GM23338 (cell line): ENCODE data around the gene TMPRSS5. TPM values are rescaled to one million over a fixed set of nuclear protein-coding genes. Genes with fewer than 3 reads are reported as not detected.

Source experiments
- ATAC-seq: fragments of 200-7000 bp; cut with Tn5 transposase; 3 replicates; pipeline ENCODE4 v1.9.1; 2020
- DNase-seq: peaks from one replicate; pipeline ENCODE4 v3.0.0-alpha.2; 2015; ENCODE audit warnings: low spot score
- H2AFZ ChIP-seq: fragments of 200-600 bp; sonication (generic); 2 replicates; pipeline ENCODE4 v1.8.0; 2016; ENCODE audit warnings: antibody characterized with exemption, mild to moderate bottlenecking, moderate library complexity
- H3F3A ChIP-seq: fragments of 200-600 bp; sonication (generic); replicated peaks from 2 replicates; pipeline ENCODE4 v1.8.0; 2017; ENCODE audit warnings: antibody characterized with exemption, mixed run types, low read depth
- H3K27ac ChIP-seq: fragments of 200-600 bp; sonication (generic); 2 replicates; pipeline ENCODE4 v1.6.1; 2016; ENCODE audit warnings: low read depth
- H3K27me3 ChIP-seq: fragments of 200-600 bp; sonication (generic); 2 replicates; pipeline ENCODE4 v1.8.0; 2016; ENCODE audit warnings: mild to moderate bottlenecking, mixed run types, moderate library complexity; ENCODE audit not compliant: insufficient read depth
- H3K36me3 ChIP-seq: fragments of 200-600 bp; sonication (generic); 2 replicates; pipeline ENCODE4 v1.8.0; 2016; ENCODE audit warnings: mild to moderate bottlenecking; ENCODE audit not compliant: insufficient read depth
- H3K4me1 ChIP-seq: fragments of 200-600 bp; sonication (generic); 2 replicates; pipeline ENCODE4 v1.8.0; 2016; ENCODE audit warnings: mild to moderate bottlenecking, moderate library complexity; ENCODE audit not compliant: insufficient read depth
- H3K4me2 ChIP-seq: fragments of 200-600 bp; sonication (generic); 2 replicates; pipeline ENCODE4 v1.7.1; 2017; ENCODE audit warnings: mixed run types
- H3K4me3 ChIP-seq: fragments of 200-600 bp; sonication (generic); 2 replicates; pipeline ENCODE4 v1.6.1; 2016; ENCODE audit warnings: mixed run types
- H3K79me2 ChIP-seq: fragments of 200-600 bp; sonication (generic); replicated peaks from 2 replicates; pipeline ENCODE4 v1.8.0; 2017; ENCODE audit warnings: mild to moderate bottlenecking; ENCODE audit not compliant: insufficient read depth
- H3K9me2 ChIP-seq: fragments of 200-600 bp; sonication (generic); 2 replicates; pipeline ENCODE4 v1.8.0; 2017; ENCODE audit not compliant: insufficient read depth
- H4K20me1 ChIP-seq: fragments of 200-600 bp; sonication (generic); replicated peaks from 2 replicates; pipeline ENCODE4 v1.8.0; 2017; ENCODE audit warnings: mild to moderate bottlenecking; ENCODE audit not compliant: insufficient read depth
- H3K27ac Mint-ChIP-seq: 2 replicates; pipeline ENCODE4 v1.8.0; 2020; ENCODE audit warnings: inconsistent platforms, mild to moderate bottlenecking, moderate library complexity, mixed read lengths
- H3K27me3 Mint-ChIP-seq: 3 replicates; pipeline ENCODE4 v1.8.0; 2022; ENCODE audit warnings: low read depth, mild to moderate bottlenecking, moderate library complexity, mixed read lengths, inconsistent platforms; ENCODE audit not compliant: insufficient read depth, poor library complexity
- H3K36me3 Mint-ChIP-seq: 3 replicates; pipeline ENCODE4 v1.8.0; 2021; ENCODE audit warnings: low read depth, mild to moderate bottlenecking, inconsistent platforms, moderate library complexity, mixed read lengths
- H3K4me1 Mint-ChIP-seq: 3 replicates; pipeline ENCODE4 v1.8.0; 2020; ENCODE audit warnings: mild to moderate bottlenecking, inconsistent platforms, mixed read lengths
- H3K4me3 Mint-ChIP-seq: 3 replicates; pipeline ENCODE4 v1.8.0; 2021; ENCODE audit warnings: moderate library complexity, mild to moderate bottlenecking, inconsistent platforms, mixed read lengths
- H3K9me3 Mint-ChIP-seq: 3 replicates; pipeline ENCODE4 v1.8.0; 2020; ENCODE audit warnings: moderate library complexity, mild to moderate bottlenecking, inconsistent platforms, mixed read lengths
- CREB1 ChIP-seq: fragments of 250-450 bp; sonication (Bioruptor Pico); IDR thresholded peaks from 2 replicates; pipeline ENCODE4 v1.5.0; 2020; ENCODE audit warnings: low read depth, mild to moderate bottlenecking, moderate library complexity
- CTCF ChIP-seq, 2 experiments: fragments of 200-600 bp in 1 of 2; sonication (generic) in 1 of 2; conservative IDR thresholded peaks; 2 replicates each; pipeline versions ENCODE4 v1.5.1 to v1.6.1; 2016 to 2017; ENCODE audit warnings: antibody characterized with exemption in 2 of 2, low read depth in 2 of 2, mild to moderate bottlenecking in 2 of 2, moderate library complexity in 1 of 2
- ETS1 ChIP-seq: IDR thresholded peaks from 2 replicates; pipeline ENCODE4 v1.6.1; 2016; ENCODE audit warnings: antibody characterized with exemption
- EZH2 ChIP-seq: fragments of 200-600 bp; sonication (generic); IDR thresholded peaks from one replicate; pipeline ENCODE4 v1.8.0; 2017; ENCODE audit warnings: antibody characterized with exemption, mild to moderate bottlenecking, low read depth; ENCODE audit not compliant: unreplicated experiment
- EZH2phosphoT487 ChIP-seq: fragments of 200-600 bp; sonication (generic); IDR thresholded peaks from one replicate; pipeline ENCODE4 v1.8.1; 2018; ENCODE audit warnings: antibody characterized with exemption; ENCODE audit not compliant: unreplicated experiment
- JUNB ChIP-seq: IDR thresholded peaks from one replicate; pipeline ENCODE4 v1.6.1; 2016; ENCODE audit warnings: antibody characterized with exemption; ENCODE audit not compliant: unreplicated experiment
- NANOG ChIP-seq: IDR thresholded peaks from 2 replicates; pipeline ENCODE4 v1.6.1; 2016; ENCODE audit warnings: antibody characterized with exemption, borderline replicate concordance
- POLR2AphosphoS5 ChIP-seq: IDR thresholded peaks from 2 replicates; pipeline ENCODE4 v1.6.1; 2016; ENCODE audit warnings: antibody characterized with exemption, low read depth
- STAT1 ChIP-seq: IDR thresholded peaks from one replicate; pipeline ENCODE4 v1.6.1; 2016; ENCODE audit warnings: antibody characterized with exemption; ENCODE audit not compliant: unreplicated experiment
- ZNF114 ChIP-seq: fragments of 250-450 bp; sonication (Bioruptor Pico); IDR thresholded peaks from 2 replicates; pipeline ENCODE4 v1.5.0; 2020; ENCODE audit warnings: mild to moderate bottlenecking, moderate library complexity
- ZNF331 ChIP-seq: fragments of 250-450 bp; sonication (Bioruptor Pico); IDR thresholded peaks from 2 replicates; pipeline ENCODE4 v1.5.0; 2020; ENCODE audit warnings: low read depth, mild to moderate bottlenecking, moderate library complexity
- ZNF462 ChIP-seq: fragments of 250-450 bp; sonication (Bioruptor Pico); IDR thresholded peaks from 2 replicates; pipeline ENCODE4 v1.5.0; 2020; ENCODE audit warnings: mild to moderate bottlenecking, moderate library complexity
- polyA plus RNA-seq: library from polyadenylated mRNA; unstranded; fragments of >200 nt; fragmentation: Nextera tagmentation; extraction: Ambion mirVana; gene quantifications from 2 replicates; pipeline ENCODE4 v1.2.1, GENCODE V29; 2016
- total RNA-seq: library from RNA; depleted of rRNA; stranded (reverse); fragments of >200 nt; shearing (Covaris generic); gene quantifications from 2 replicates; pipeline ENCODE4 v1.2.3, GENCODE V29; 2014
- TF ChIP-seq, protein P1 (sequence below): IDR thresholded peaks from one replicate; pipeline ENCODE4 v1.6.1; 2018; ENCODE audit warnings: antibody characterized with exemption; ENCODE audit not compliant: unreplicated experiment

Gene TMPRSS5
- total and polyA plus RNA-seq, 2 experiments from 2014 or later, result not detected

DNA sequence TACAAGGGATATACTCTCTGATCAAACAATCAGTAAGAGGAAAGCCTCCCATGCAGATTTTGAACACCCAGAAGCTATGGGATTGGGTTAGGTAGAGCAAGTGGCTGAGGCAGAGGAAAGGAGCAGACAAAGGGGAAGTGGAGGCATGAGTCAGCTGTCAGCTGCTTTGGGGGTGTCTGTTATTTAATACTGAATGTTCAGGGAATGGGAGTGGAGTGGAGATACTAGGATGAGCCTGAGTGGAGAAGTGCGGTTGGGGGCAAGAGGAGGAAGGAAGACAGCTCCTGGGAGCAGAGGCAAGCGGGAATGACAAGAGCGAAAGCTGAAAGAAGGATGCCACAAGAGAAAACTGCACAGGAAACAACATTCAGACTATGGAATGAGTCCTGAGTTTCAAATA, 22.7 kb upstream of the TMPRSS5 start:
- H3K4me3 ChIP-seq, result no peak overlapping the region
- TF ChIP-seq NANOG (no peak), STAT1 (no peak), ZNF462 (CRISPR knock-in tag) (no peak), POLR2AphosphoS5 (no peak), CREB1 (CRISPR knock-in tag) (no peak), ZNF331 (CRISPR knock-in tag) (no peak), ETS1 (no peak), ZNF114 (no peak), JUNB (no peak), EZH2phosphoT487 (no peak), EZH2 (no peak), CTCF (conservative IDR thresholded peaks at IDR 0.05; ENCODE audit: low read depth in 2 of 2) (no peak)
- TF ChIP-seq, protein P1, sequence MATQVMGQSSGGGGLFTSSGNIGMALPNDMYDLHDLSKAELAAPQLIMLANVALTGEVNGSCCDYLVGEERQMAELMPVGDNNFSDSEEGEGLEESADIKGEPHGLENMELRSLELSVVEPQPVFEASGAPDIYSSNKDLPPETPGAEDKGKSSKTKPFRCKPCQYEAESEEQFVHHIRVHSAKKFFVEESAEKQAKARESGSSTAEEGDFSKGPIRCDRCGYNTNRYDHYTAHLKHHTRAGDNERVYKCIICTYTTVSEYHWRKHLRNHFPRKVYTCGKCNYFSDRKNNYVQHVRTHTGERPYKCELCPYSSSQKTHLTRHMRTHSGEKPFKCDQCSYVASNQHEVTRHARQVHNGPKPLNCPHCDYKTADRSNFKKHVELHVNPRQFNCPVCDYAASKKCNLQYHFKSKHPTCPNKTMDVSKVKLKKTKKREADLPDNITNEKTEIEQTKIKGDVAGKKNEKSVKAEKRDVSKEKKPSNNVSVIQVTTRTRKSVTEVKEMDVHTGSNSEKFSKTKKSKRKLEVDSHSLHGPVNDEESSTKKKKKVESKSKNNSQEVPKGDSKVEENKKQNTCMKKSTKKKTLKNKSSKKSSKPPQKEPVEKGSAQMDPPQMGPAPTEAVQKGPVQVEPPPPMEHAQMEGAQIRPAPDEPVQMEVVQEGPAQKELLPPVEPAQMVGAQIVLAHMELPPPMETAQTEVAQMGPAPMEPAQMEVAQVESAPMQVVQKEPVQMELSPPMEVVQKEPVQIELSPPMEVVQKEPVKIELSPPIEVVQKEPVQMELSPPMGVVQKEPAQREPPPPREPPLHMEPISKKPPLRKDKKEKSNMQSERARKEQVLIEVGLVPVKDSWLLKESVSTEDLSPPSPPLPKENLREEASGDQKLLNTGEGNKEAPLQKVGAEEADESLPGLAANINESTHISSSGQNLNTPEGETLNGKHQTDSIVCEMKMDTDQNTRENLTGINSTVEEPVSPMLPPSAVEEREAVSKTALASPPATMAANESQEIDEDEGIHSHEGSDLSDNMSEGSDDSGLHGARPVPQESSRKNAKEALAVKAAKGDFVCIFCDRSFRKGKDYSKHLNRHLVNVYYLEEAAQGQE, result no peak
- H3K9me2 ChIP-seq, result no peaks in the 10 kb centered on the region
- no peaks in the 10 kb centered on the region for H3K9me3 Mint-ChIP-seq
- H3K27ac ChIP-seq, result no peak overlapping the region
- H3F3A ChIP-seq, result no peaks in the 10 kb centered on the region
- no peak overlapping the region for H3K4me3 Mint-ChIP-seq
- H3K4me1 ChIP-seq, result no peaks in the 10 kb centered on the region
- no peak for ATAC-seq
- no peak overlapping the region for H3K4me2 ChIP-seq
- H3K4me1 Mint-ChIP-seq, result no peaks in the 10 kb centered on the region; the same call in 2 of the 3 replicates
- no peak overlapping the region for H2AFZ ChIP-seq
- H4K20me1 ChIP-seq, result no peaks in the 10 kb centered on the region; the same call in 1 of the 2 replicates
- H3K27me3 Mint-ChIP-seq, result no peaks in the 10 kb centered on the region
- H3K79me2 ChIP-seq, result no peaks in the 10 kb centered on the region
- no peak overlapping the region for H3K27ac Mint-ChIP-seq
- 0 out of 2 replicates have a peak, but pooled peaks cover under 1% of the 10 kb centered on the region for H3K36me3 ChIP-seq
- H3K27me3 ChIP-seq, result no peaks in the 10 kb centered on the region
- no peak for DNase-seq
- peaks cover 4% of the 10 kb centered on the region; the same call in 1 of the 3 replicates for H3K36me3 Mint-ChIP-seq
